GM18873 (cell line): ENCODE measurements around the gene NFIX.
A peak's percentile ranks its signal among the peaks of the same experiment; 100 is the strongest.
"Not testable (repeated sequence)": the region's sequence is repeated elsewhere in the genome, so short reads cannot be mapped to it uniquely, and the experiment has no call there.

Source experiments
- ATAC-seq: cut with Tn5 transposase; IDR thresholded peaks from one replicate; pipeline ENCODE4 v1.9.1; 2021; ENCODE audit warnings: mild to moderate bottlenecking, moderate library complexity, moderate number of reproducible peaks; ENCODE audit not compliant: unreplicated experiment, low FRiP score

Gene NFIX

GRCh38 chr19:12994701-12995595 lies at the start of gene NFIX:
Gene NFIX, plus strand, starts transcription at chr19:12995475. Its CDS starts 363 bp downstream, at chr19:12995838.
- ATAC-seq = no peak

- ATAC-seq = peak; percentile 77
Measured at GRCh38 chr19:12945479-12946091, 49.7 kb upstream of the NFIX start, which contains the start of gene RAD23A. Gene RAD23A, plus strand, starts transcription at chr19:12945862. Its CDS starts 87 bp downstream, at chr19:12945949.

GRCh38 chr19:12946092-12946721 lies 49.1 kb upstream of the NFIX start:
- ATAC-seq = peak; percentile 20

GRCh38 chr19:12946731-12947496 lies 48.4 kb upstream of the NFIX start:
- ATAC-seq = no peak

- ATAC-seq = no peak
Measured at GRCh38 chr19:12947702-12948611, 47.3 kb upstream of the NFIX start.

GRCh38 chr19:12948612-12949362 lies 46.5 kb upstream of the NFIX start:
- no peak for ATAC-seq

GRCh38 chr19:12949363-12950283 lies 45.7 kb upstream of the NFIX start:
- ATAC-seq = no peak

- not testable (repeated sequence) for ATAC-seq
Measured at GRCh38 chr19:12952050-12952449, 43.2 kb upstream of the NFIX start.

GRCh38 chr19:12952488-12953137 lies 42.7 kb upstream of the NFIX start:
- no peak for ATAC-seq

GRCh38 chr19:12953138-12953798 lies 42.0 kb upstream of the NFIX start:
- ATAC-seq = no peak

- no peak for ATAC-seq
Measured at GRCh38 chr19:12953799-12954611, 41.3 kb upstream of the NFIX start.

GRCh38 chr19:12954612-12954962 lies 40.7 kb upstream of the NFIX start:
- no peak for ATAC-seq

GRCh38 chr19:12955575-12955974 lies 39.7 kb upstream of the NFIX start:
- not testable (repeated sequence) for ATAC-seq

- ATAC-seq = no peak
Measured at GRCh38 chr19:12955996-12956395, 39.3 kb upstream of the NFIX start.

GRCh38 chr19:12956446-12957388 lies 38.6 kb upstream of the NFIX start, which contains the start of gene GADD45GIP1:
Gene GADD45GIP1, minus strand, starts transcription at chr19:12957223. Its CDS starts 11 bp downstream, at chr19:12957212.
- no peak for ATAC-seq
